Fibroblast of mammary gland (primary cell): ENCODE measurements around the gene ATG7.

Experiments used
- DNase-seq: peaks from one replicate; pipeline ENCODE4 v3.0.0-alpha.2; 2010; ENCODE audit warnings: low read depth
- H3K4me3 ChIP-seq: 2 replicates; pipeline ENCODE4 v1.5.1; 2011; ENCODE audit warnings: low read depth, mild to moderate bottlenecking, low read length, moderate library complexity; ENCODE audit not compliant: control insufficient read depth
- TF ChIP-seq, protein P1 (sequence below): conservative IDR thresholded peaks from 2 replicates; pipeline ENCODE4 v1.5.1; 2011; ENCODE audit warnings: low read depth, low read length, inconsistent platforms; ENCODE audit not compliant: control insufficient read depth, insufficient read depth

Gene ATG7

DNA sequence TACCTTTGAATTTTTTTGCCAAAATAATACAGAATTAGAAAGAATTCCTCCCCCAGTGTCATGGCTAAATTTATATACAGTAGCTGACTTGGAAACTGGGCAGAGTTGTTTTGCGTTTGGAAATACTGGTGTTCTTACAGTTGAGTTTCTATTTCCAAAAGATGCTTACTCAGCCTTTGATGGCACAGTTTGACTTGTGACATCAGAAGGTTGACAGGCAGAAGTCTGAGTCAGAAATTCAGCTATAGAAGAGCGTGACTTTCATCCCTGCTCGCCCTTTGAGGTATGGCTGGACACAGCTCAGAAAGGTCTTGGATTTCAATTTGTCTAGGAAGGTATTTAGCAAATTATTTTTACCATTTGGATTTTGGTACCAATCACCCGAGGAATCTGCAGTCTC lies 195.7 kb downstream of the ATG7 start:
- TF ChIP-seq, protein P1, sequence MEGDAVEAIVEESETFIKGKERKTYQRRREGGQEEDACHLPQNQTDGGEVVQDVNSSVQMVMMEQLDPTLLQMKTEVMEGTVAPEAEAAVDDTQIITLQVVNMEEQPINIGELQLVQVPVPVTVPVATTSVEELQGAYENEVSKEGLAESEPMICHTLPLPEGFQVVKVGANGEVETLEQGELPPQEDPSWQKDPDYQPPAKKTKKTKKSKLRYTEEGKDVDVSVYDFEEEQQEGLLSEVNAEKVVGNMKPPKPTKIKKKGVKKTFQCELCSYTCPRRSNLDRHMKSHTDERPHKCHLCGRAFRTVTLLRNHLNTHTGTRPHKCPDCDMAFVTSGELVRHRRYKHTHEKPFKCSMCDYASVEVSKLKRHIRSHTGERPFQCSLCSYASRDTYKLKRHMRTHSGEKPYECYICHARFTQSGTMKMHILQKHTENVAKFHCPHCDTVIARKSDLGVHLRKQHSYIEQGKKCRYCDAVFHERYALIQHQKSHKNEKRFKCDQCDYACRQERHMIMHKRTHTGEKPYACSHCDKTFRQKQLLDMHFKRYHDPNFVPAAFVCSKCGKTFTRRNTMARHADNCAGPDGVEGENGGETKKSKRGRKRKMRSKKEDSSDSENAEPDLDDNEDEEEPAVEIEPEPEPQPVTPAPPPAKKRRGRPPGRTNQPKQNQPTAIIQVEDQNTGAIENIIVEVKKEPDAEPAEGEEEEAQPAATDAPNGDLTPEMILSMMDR, result no peak
- H3K4me3 ChIP-seq, result no peak overlapping the region
- no peak for DNase-seq

DNA sequence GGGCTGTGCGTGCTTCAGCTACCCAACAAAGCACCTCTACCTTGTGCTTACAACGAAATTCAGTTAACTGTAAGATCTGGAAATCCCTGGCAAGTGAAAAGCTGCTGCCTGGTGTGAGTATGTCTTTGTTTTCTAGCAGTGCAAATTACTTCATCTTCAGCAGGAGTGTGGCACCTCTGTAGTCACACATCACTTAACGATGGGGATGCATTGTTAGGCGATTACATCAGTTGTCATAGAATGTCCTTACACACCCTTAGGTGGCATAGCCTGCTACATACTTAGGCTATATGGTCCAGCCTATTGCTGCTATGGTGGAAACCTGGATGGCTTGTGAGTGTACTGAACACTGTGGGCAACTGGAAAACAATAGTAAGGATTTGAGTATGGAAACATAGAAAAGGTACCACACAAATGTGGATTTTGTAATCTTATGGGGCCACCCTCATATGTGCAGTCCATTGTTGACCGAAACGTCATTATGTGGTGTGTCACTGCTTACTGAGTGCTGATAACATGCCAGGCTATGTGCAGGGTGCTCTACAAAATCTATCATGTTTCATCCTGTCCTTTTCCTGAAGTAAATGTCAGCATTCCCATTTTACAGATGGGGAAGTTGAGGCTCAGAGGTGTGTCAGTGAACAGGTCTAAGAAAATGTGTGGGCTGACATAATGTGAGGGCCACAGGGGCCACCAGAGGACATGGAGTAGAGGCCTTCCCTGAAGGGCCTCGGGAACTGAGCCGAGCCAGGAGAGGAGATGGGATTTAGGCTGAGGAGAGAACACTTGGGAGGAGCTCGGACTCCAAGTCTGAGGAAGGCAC lies 198.0 kb downstream of the ATG7 start:
- H3K4me3 ChIP-seq, result no peak overlapping the region
- no peak for DNase-seq
- TF ChIP-seq, protein P1, result no peak

DNA sequence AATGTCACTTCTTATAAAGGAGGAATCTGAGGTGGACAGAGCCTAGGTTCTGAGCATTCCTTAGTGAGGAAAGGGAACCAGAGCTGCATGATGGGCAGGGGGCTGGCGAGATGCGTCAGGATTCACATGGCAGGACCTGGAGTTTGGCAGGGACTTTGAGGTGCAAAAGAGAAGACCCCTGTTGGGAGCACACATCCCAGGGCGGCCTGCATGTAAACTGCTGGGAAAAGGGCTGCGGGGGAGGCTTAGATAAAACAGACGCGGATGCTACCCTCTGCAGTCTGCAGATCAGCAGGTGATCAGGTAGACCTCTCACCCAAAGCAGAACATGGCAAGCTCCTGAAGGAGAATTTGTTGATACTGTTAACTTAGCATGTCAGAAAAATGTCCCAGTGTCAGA lies 203.1 kb downstream of the ATG7 start:
- TF ChIP-seq, protein P1, result no peak
- DNase-seq, result no peak
- no peak overlapping the region for H3K4me3 ChIP-seq

DNA sequence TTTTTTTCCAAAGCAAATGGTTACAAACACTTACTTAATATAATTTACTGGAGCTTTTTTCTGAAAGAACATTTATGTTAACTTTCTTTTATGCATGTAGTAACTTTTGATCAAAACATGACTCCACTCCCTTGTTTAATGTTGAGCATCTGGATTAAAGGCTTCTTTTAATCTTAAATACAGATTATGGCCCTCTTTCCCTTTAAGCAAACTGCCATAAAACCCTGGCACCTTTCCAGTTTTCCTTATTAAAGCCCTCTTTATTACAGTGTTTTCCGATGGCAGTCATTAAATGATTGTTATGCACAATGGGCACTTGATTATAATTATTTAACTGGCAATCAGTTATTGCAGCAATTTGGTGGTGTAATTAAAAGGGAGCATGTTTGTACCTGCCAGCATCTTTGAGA lies 204.5 kb downstream of the ATG7 start:
- no peak for DNase-seq
- no peak overlapping the region for H3K4me3 ChIP-seq
- TF ChIP-seq, protein P1, result no peak

DNA sequence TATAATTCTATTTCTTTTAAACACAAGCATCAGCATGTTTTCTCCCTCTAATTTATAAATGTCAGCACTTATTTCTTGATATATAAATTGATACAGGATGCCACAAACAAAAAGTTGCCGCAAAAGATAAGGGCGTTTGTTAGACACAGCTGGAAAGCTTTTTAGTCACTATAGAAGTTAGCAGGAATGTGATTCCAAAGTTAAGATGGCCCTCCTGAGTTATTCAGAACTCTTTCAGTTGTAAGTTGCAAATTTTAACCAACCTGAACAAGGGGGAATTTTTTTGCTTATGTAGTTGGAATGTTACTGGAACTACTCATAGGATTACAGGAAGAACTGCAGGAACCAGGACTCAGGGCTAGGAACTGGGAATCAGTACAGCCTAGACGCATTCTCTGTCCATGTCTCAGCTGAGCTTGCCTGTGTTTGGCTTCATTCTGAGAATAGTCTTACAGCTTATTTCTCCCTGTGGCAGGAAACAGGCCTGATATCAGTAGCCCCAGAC lies 205.3 kb downstream of the ATG7 start:
- TF ChIP-seq, protein P1, result no peak
- no peak overlapping the region for H3K4me3 ChIP-seq
- DNase-seq, result peak; percentile 89

DNA sequence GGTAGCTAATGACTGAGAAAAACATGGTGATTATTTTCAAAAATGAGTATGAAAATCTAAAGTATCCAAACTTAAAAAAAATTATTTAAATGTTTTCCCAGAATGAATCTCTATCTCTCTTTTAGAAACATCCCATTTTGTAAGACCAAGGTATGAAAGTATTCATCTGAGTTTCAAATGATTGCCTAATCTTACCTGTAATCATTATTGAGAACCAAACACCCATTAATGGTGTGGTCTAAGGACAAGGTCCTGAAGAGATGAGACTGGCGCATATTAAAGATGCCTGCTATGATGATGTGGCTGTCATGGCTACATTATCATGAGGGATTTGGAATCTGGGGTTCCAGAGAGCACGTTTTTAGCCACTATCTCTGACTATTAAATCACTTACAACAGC lies 206.0 kb downstream of the ATG7 start:
- TF ChIP-seq, protein P1, result no peak
- no peak for DNase-seq
- H3K4me3 ChIP-seq, result no peak overlapping the region
